Epithelial cell of proximal tubule (primary cell): ENCODE measurements around the gene HACD2. TPM values are rescaled to one million over a fixed set of nuclear protein-coding genes. Genes with fewer than 3 reads are reported as not detected.

Experiments
- DNase-seq: peaks from one replicate; pipeline ENCODE4 v3.0.0-alpha.2; 2011; ENCODE audit warnings: low read depth
- H3K4me3 ChIP-seq: 2 replicates; pipeline ENCODE4 v1.5.1; 2011; ENCODE audit warnings: low read depth, mild to moderate bottlenecking, low read length
- CTCF ChIP-seq: conservative IDR thresholded peaks from 2 replicates; pipeline ENCODE4 v1.5.1; 2012; ENCODE audit warnings: low read depth, mild to moderate bottlenecking, low read length
- total RNA-seq: library from RNA; depleted of rRNA; stranded (reverse); fragments of >200 nt; gene quantifications from 2 replicates; pipeline ENCODE4 v1.2.3, GENCODE V29; 2015

The HACD2 gene
- total RNA-seq, 1 donor from 2014 or later, result 22.8 TPM

- H3K4me3 ChIP-seq, result no peak overlapping the region
- no peak for TF ChIP-seq CTCF
- no peak for DNase-seq
Measured at GRCh38 chr3:123469323-123469995, 115.4 kb downstream of the HACD2 start.

- peak; percentile 30 for DNase-seq
- no peak for TF ChIP-seq CTCF
- H3K4me3 ChIP-seq, result no peak overlapping the region
Measured at GRCh38 chr3:123467046-123467445, 117.8 kb downstream of the HACD2 start.

- no peak overlapping the region for H3K4me3 ChIP-seq
- no peak for TF ChIP-seq CTCF
- no peak for DNase-seq
Measured at GRCh38 chr3:123464211-123464610, 120.6 kb downstream of the HACD2 start.

GRCh38 chr3:123459862-123460261 lies 125.0 kb downstream of the HACD2 start:
- no peak for TF ChIP-seq CTCF

GRCh38 chr3:123458255-123458654 lies 126.6 kb downstream of the HACD2 start:
- no peak for DNase-seq
- no peak overlapping the region for H3K4me3 ChIP-seq
- TF ChIP-seq CTCF, result no peak

More at GRCh38 chr3:123459862-123460261, 125.0 kb downstream of the HACD2 start:
- no peak for DNase-seq
- H3K4me3 ChIP-seq, result no peak overlapping the region

- H3K4me3 ChIP-seq, result no peak overlapping the region
- DNase-seq, result no peak
- TF ChIP-seq CTCF, result no peak
Measured at GRCh38 chr3:123457841-123458240, 127.0 kb downstream of the HACD2 start.

GRCh38 chr3:123453675-123454074 lies 131.2 kb downstream of the HACD2 start:
- H3K4me3 ChIP-seq, result no peak overlapping the region
- no peak for DNase-seq
- no peak for TF ChIP-seq CTCF
